HFFc6 (cell line): ENCODE data around the gene IGFL3. TPM values are rescaled to one million over a fixed set of nuclear protein-coding genes. Genes with fewer than 3 reads are reported as not detected.
A peak's percentile ranks its signal among the peaks of the same experiment; 100 is the strongest.

Experiments
- DNase-seq: peaks from one replicate; pipeline ENCODE4 v3.0.0-alpha.2; 2018
- H3K27ac Mint-ChIP-seq: 2 replicates; pipeline ENCODE4 v1.8.0; 2020; ENCODE audit warnings: mild to moderate bottlenecking, mixed read lengths
- H3K27me3 Mint-ChIP-seq: 2 replicates; pipeline ENCODE4 v1.8.0; 2021; ENCODE audit warnings: mild to moderate bottlenecking, moderate library complexity, mixed read lengths; ENCODE audit not compliant: insufficient read depth
- H3K36me3 Mint-ChIP-seq: 2 replicates; pipeline ENCODE4 v1.8.0; 2021; ENCODE audit warnings: low read depth, mixed read lengths
- H3K4me1 Mint-ChIP-seq: 2 replicates; pipeline ENCODE4 v1.8.0; 2020; ENCODE audit warnings: low read depth, mixed read lengths
- H3K4me3 Mint-ChIP-seq: 2 replicates; pipeline ENCODE4 v1.8.0; 2020; ENCODE audit warnings: mild to moderate bottlenecking, moderate library complexity, mixed read lengths
- H3K9me3 Mint-ChIP-seq: 2 replicates; pipeline ENCODE4 v1.8.0; 2020; ENCODE audit warnings: mild to moderate bottlenecking, mixed read lengths
- CTCF ChIP-seq: fragments of 200-600 bp; sonication (generic); IDR thresholded peaks from 2 replicates; pipeline ENCODE4 v1.5.0; 2021; ENCODE audit warnings: antibody characterized with exemption, mild to moderate bottlenecking
- total RNA-seq, 6 experiments: library from RNA; stranded (reverse); fragmentation: NEBNext Ultra II Directional; extraction: Animal tissue kit (Norgen Biotek cat#: 25700); gene quantifications; 2 replicates in 1 of 6; 3 replicates in 5 of 6; pipeline ENCODE4 v1.2.3, GENCODE V29; 2021

The IGFL3 gene
- total RNA-seq, 6 experiments from 2014 or later = not detected

DNA sequence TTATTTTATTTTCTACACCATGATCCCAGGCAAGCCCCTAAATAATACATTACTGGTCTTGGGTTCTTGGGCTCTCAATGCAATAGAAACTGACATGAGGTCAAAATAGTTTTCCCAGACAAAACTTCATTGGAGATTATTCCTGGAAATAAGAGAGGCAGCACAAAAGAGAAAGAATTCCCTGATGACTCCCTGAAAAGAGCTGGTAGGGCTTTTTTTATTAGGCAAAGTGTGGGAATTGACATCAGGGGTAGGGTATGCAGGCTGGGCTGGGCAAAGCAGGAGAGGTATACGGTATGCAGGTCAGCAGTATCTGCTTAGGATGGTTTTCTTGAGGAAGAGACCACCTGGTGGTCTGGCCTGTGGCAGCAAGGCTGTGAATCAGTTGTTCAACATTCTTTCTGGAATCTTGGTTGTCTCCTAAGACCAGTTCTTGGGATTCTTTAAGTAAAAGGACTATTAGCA, 9.3 kb upstream of the IGFL3 start:
- peaks cover 44% of the 10 kb centered on the region for H3K36me3 Mint-ChIP-seq
- peaks cover 28% of the 10 kb centered on the region for H3K4me1 Mint-ChIP-seq
- no peak for TF ChIP-seq CTCF
- no peak for DNase-seq
- H3K4me3 Mint-ChIP-seq = no peak overlapping the region
- peaks cover 6% of the 10 kb centered on the region for H3K9me3 Mint-ChIP-seq
- peak overlapping the region; percentile 82 for H3K27ac Mint-ChIP-seq
- H3K27me3 Mint-ChIP-seq = peaks cover 30% of the 10 kb centered on the region

DNA sequence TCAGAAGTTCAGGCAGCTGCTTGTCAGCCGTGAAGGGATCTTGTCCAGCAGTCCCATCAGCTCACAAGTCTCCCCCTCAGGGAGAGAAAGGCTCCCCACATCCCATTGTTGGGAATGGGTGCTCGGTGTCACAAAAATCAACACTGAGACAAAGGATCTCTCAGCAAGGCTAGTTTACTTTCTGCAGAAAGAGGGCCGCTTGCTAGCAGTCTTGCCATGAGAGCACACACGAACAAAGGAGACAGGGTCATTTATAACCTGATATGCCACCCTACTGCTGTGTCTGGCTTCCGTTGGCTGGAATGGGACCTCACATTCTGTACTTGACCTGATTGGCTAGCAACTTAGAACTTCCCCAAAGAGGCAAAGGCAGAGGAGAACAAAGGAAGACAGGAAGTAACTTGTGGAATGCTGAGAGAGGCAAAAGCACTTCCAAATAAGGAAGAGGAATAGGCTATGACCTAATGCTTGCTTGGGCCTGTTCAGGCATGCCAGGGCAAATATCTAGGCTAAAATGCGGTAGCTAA, 8.7 kb upstream of the IGFL3 start:
- H3K9me3 Mint-ChIP-seq = peaks cover 8% of the 10 kb centered on the region
- H3K27me3 Mint-ChIP-seq = peaks cover 30% of the 10 kb centered on the region
- DNase-seq = peak; percentile 83
- peak overlapping the region; percentile 82 for H3K27ac Mint-ChIP-seq
- TF ChIP-seq CTCF = no peak
- peaks cover 46% of the 10 kb centered on the region for H3K36me3 Mint-ChIP-seq
- peak overlapping the region; percentile 28; the same call in 1 of the 2 replicates for H3K4me3 Mint-ChIP-seq
- H3K4me1 Mint-ChIP-seq = peaks cover 28% of the 10 kb centered on the region

DNA sequence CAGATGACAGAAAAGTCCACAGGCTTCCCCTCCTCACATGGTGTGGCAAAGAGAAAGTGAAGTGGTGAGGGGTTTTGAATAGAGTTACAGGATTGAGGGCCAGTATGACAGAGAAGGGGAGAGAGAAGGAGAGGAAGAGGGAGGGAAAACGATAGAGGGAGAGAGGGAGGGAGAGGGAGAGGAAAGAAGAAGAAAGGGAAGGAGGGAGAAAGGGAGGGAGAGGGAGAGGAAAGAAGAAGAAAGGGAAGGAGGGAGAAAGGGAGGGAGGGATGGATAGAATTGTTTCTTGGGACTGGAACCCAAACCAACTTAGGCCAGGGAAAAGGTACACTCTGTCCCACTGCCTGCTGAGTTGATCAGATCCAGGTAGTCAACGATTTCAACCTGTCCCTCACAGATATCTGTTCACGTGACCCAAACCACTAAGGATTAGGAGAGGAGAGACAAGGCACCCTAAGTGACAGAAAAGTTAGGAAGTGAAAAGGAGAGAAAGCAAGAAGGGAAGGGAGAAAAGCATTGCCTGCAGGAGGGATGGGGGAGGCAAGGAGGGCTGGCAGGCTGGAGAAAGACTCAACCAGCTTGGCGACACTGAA, 8.1 kb upstream of the IGFL3 start:
- Mint-ChIP-seq H3K36me3 (peaks cover 46% of the 10 kb centered on the region), H3K27me3 (peaks cover 28% of the 10 kb centered on the region), H3K27ac (peak overlapping the region; percentile 82), H3K9me3 (peaks cover 8% of the 10 kb centered on the region), H3K4me1 (peaks cover 28% of the 10 kb centered on the region), H3K4me3 (peak overlapping the region; percentile 38; the same call in 1 of the 2 replicates)
- DNase-seq = no peak
- no peak for TF ChIP-seq CTCF

- no peak overlapping the region for H3K27ac Mint-ChIP-seq
- no peak for TF ChIP-seq CTCF
- H3K4me3 Mint-ChIP-seq = no peak overlapping the region
Measured at GRCh38 chr19:46131485-46132143, 7.1 kb upstream of the IGFL3 start.

DNA sequence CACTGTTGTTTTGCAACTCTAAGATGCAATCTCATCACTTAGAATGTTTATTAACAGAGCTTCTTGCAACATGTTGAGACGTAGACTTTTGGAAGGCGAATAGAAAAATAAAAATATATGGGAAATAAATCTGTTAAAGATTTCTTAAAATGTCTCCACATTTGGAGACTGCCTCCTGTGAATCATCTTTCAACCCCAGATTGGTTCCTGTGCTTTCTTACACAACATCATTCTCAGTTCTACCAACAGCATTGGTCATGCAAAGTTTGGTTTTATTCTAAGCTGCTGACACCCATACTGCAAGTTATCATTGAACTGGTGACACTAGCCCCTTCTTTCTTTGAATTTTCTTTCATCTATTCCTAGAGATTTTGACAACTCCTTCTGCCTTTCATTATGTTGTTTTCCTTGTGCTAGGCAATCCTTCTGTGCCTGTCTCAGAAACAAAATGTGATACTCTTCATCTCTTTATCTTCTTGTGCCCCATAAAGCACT, 1.6 kb upstream of the IGFL3 start:
- Mint-ChIP-seq H3K36me3 (peaks cover 11% of the 10 kb centered on the region; the same call in 1 of the 2 replicates), H3K27ac (no peak overlapping the region), H3K9me3 (peaks cover 12% of the 10 kb centered on the region), H3K4me1 (peaks cover 15% of the 10 kb centered on the region), H3K27me3 (peaks cover 50% of the 10 kb centered on the region), H3K4me3 (no peak overlapping the region)
- no peak for TF ChIP-seq CTCF
- no peak for DNase-seq

More at GRCh38 chr19:46131485-46132143, 7.1 kb upstream of the IGFL3 start:
- peaks cover 12% of the 10 kb centered on the region for H3K9me3 Mint-ChIP-seq
- peaks cover 28% of the 10 kb centered on the region for H3K4me1 Mint-ChIP-seq
- peaks cover 26% of the 10 kb centered on the region for H3K27me3 Mint-ChIP-seq
- DNase-seq = no peak
- H3K36me3 Mint-ChIP-seq = peaks cover 43% of the 10 kb centered on the region
